Keratinocyte (primary cell): ENCODE results near the gene TRPM3. TPM values are rescaled to one million over a fixed set of nuclear protein-coding genes. Genes with fewer than 3 reads are reported as not detected.

Experiments used
- DNase-seq: peaks from one replicate; pipeline ENCODE4 v3.0.0-alpha.2; 2011; ENCODE audit warnings: low read depth, missing footprints, low spot score
- FAIRE-seq: peaks from 2 replicates; lab custom pipeline; 2011; peaks lifted over from hg19 to GRCh38; lab: Jason Lieb, UNC
- H2AFZ ChIP-seq: 2 replicates; pipeline ENCODE4 v1.6.0; 2012; ENCODE audit warnings: low read length, control low read depth, inconsistent platforms; ENCODE audit not compliant: control insufficient read depth
- H3K27ac ChIP-seq: 2 replicates; pipeline ENCODE4 v1.5.1; 2011; ENCODE audit warnings: low read length; ENCODE audit not compliant: control insufficient read depth, insufficient read depth
- H3K27me3 ChIP-seq: 3 replicates; pipeline ENCODE4 v1.6.0; 2011; ENCODE audit warnings: low read length; ENCODE audit not compliant: control insufficient read depth, insufficient read depth; ENCODE audit errors: extremely low read depth
- H3K36me3 ChIP-seq, 2 experiments: 2 replicates in 1 of 2; 3 replicates in 1 of 2; pipeline ENCODE4 v1.5.1; 2011; ENCODE audit warnings: low read length in 2 of 2, mild to moderate bottlenecking in 1 of 2; ENCODE audit not compliant: control insufficient read depth in 2 of 2, insufficient read depth in 2 of 2; ENCODE audit errors: extremely low read depth in 1 of 2
- H3K4me1 ChIP-seq: 3 replicates; pipeline ENCODE4 v1.5.1; 2011; ENCODE audit warnings: low read length; ENCODE audit not compliant: control insufficient read depth, insufficient read depth; ENCODE audit errors: extremely low read depth
- H3K4me2 ChIP-seq: 3 replicates; pipeline ENCODE4 v1.6.0; 2011; ENCODE audit warnings: low read depth, low read length; ENCODE audit not compliant: control insufficient read depth, insufficient read depth; ENCODE audit errors: extremely low read depth
- H3K4me3 ChIP-seq, 3 experiments: fragments of 200-600 bp in 1 of 3; sonication (generic) in 1 of 3; 2 replicates in 2 of 3; 3 replicates in 1 of 3; pipeline ENCODE4 v1.5.1; 2011 to 2016; ENCODE audit warnings: low read length in 3 of 3, mild to moderate bottlenecking in 3 of 3, control low read depth in 2 of 3, inconsistent platforms in 1 of 3, low read depth in 1 of 3, mixed read lengths in 1 of 3, mixed run types in 1 of 3, moderate library complexity in 1 of 3; ENCODE audit not compliant: control insufficient read depth in 2 of 3, insufficient read depth in 2 of 3; ENCODE audit errors: extremely low read depth in 1 of 3
- H3K79me2 ChIP-seq: 2 replicates; pipeline ENCODE4 v1.6.0; 2012; ENCODE audit warnings: low read length; ENCODE audit not compliant: control insufficient read depth, insufficient read depth
- H3K9ac ChIP-seq: 3 replicates; pipeline ENCODE4 v1.6.0; 2011; ENCODE audit warnings: low read length; ENCODE audit not compliant: control insufficient read depth, insufficient read depth; ENCODE audit errors: extremely low read depth
- H3K9me1 ChIP-seq: 3 replicates; pipeline ENCODE4 v1.6.0; 2011; ENCODE audit warnings: low read length; ENCODE audit not compliant: control insufficient read depth, insufficient read depth; ENCODE audit errors: extremely low read depth
- H3K9me3 ChIP-seq: 2 replicates; pipeline ENCODE4 v1.5.1; 2012; ENCODE audit warnings: low read depth, low read length; ENCODE audit not compliant: control insufficient read depth
- H4K20me1 ChIP-seq: 3 replicates; pipeline ENCODE4 v1.6.0; 2011; ENCODE audit warnings: low read length; ENCODE audit not compliant: control insufficient read depth, insufficient read depth; ENCODE audit errors: extremely low read depth
- CTCF ChIP-seq, 3 experiments: IDR thresholded peaks in 1 of 3; conservative IDR thresholded peaks in 1 of 3; optimal IDR thresholded peaks in 1 of 3; 2 replicates in 2 of 3; 3 replicates in 1 of 3; pipeline versions ENCODE3 to v1.5.1; 2011; ENCODE audit warnings: low read length in 3 of 3, mild to moderate bottlenecking in 3 of 3, moderate library complexity in 2 of 3, control low read depth in 1 of 3, inconsistent platforms in 1 of 3; ENCODE audit not compliant: insufficient read depth in 2 of 3; ENCODE audit errors: extremely low read depth in 1 of 3
- EZH2 ChIP-seq: IDR thresholded peaks from one replicate; pipeline ENCODE4 v1.6.1; 2012; ENCODE audit warnings: inconsistent platforms, mild to moderate bottlenecking, low read length, moderate library complexity
- dilution Hi-C: fragments of 300-500 bp; cut with MboI; formaldehyde crosslinking; loops from one replicate; pipeline ENCODE4 v1.7.0; 2020; ENCODE audit warnings: low sequenced_read_pairs; ENCODE audit not compliant: extremely low pct_ligation_motif_present
- polyA plus RNA-seq, 5 experiments: library from polyadenylated mRNA; depleted of rRNA in 3 of 5; stranded (reverse) in 3 of 5; stranded (forward) in 1 of 5; unstranded in 1 of 5; fragments of >200 nt; gene quantifications; 1 replicate in 1 of 5; 2 replicates in 3 of 5; 3 replicates in 1 of 5; pipeline versions ENCODE4 v1.2.1 to v1.2.3, GENCODE V29; 2011 to 2012; ENCODE audit warnings: missing spikeins in 2 of 5, low read depth in 1 of 5, low replicate concordance in 1 of 5

The TRPM3 gene
- polyA plus RNA-seq, 1 donor (not counting 4 experiments of a cell fraction or from before 2014, with no cell fraction given) = 0.03 TPM

DNA sequence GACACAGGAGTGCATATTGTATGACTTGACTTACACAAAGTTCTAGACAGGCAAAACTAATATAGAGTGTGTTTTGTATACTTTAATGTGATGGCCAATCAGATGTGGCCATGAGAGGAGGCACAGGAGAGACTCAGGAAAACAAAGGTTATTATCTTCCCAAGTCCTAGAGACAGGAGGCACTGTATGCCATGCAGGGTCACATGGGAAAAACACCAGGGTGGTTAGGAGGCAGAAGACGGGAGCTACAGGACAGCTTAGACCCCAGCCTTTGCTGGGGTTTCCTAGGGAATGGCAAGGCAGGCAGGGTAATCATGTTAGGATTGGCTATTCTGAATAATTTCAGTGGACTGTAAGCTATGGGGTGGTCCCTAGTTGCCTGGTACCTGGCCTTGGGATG lies 16.2 kb downstream of the TRPM3 start:
- Histone ChIP-seq H4K20me1 (no peaks in the 10 kb centered on the region), H3K27me3 (no peaks in the 10 kb centered on the region), H3K36me3 (no peaks in the 10 kb centered on the region), H2AFZ (no peak overlapping the region), H3K4me3 (no peak overlapping the region), H3K4me2 (no peak overlapping the region), H3K9ac (no peak overlapping the region), H3K27ac (no peak overlapping the region), H3K9me1 (no peaks in the 10 kb centered on the region), H3K9me3 (no peaks in the 10 kb centered on the region), H3K4me1 (no peaks in the 10 kb centered on the region), H3K79me2 (no peaks in the 10 kb centered on the region)
- TF ChIP-seq EZH2 = no peak
- TF ChIP-seq CTCF (optimal IDR thresholded peaks at IDR 0.05 in 1 of 3, IDR thresholded peaks at IDR 0.05 in 1 of 3, conservative IDR thresholded peaks at IDR 0.05 in 1 of 3; ENCODE audit: extremely low read depth in 1 of 3, insufficient read depth in 2 of 3, low read length in 3 of 3) = no peak
- dilution Hi-C loops = no loop called here
- FAIRE-seq (no peak), DNase-seq (no peak)

DNA sequence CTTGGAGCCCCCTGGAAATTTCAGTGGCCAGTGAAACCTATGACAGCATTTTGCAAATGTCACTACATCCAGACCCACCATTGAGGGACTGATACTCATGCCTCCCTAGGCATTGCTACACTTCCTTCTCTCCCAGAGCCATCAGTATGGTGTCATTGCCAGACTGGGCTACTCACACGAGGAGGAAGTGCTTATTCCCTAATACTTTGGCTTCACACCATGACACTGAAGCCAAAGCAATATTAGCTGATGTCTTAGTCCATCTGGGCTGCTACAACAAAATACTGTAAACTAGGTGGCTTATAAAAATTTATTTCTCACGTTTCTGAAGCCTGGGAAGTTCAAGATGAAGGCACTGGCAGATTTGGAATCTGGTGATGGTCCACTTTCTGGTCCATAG lies 22.6 kb downstream of the TRPM3 start:
- H3K4me3 ChIP-seq = no peak overlapping the region
- dilution Hi-C loops = no loop called here
- no peak overlapping the region for H3K4me2 ChIP-seq
- no peak overlapping the region for H3K27ac ChIP-seq
- no peak overlapping the region for H3K9ac ChIP-seq
- TF ChIP-seq EZH2 (no peak), CTCF (optimal IDR thresholded peaks at IDR 0.05 in 1 of 3, IDR thresholded peaks at IDR 0.05 in 1 of 3, conservative IDR thresholded peaks at IDR 0.05 in 1 of 3; ENCODE audit: extremely low read depth in 1 of 3, insufficient read depth in 2 of 3, low read length in 3 of 3) (no peak)
- H3K9me1 ChIP-seq = no peaks in the 10 kb centered on the region
- H3K79me2 ChIP-seq = no peaks in the 10 kb centered on the region
- H3K9me3 ChIP-seq = no peaks in the 10 kb centered on the region
- H4K20me1 ChIP-seq = no peaks in the 10 kb centered on the region
- FAIRE-seq (no peak), DNase-seq (no peak)
- no peaks in the 10 kb centered on the region for H3K27me3 ChIP-seq
- H3K36me3 ChIP-seq = no peaks in the 10 kb centered on the region
- no peaks in the 10 kb centered on the region for H3K4me1 ChIP-seq
- no peak overlapping the region for H2AFZ ChIP-seq
